Fibroblast of skin of left biceps (primary cell): ENCODE results near the gene TOX2.
A peak's percentile ranks its signal among the peaks of the same experiment; 100 is the strongest.

Experiments
- DNase-seq, 2 experiments: peaks; one replicate each; pipeline ENCODE4 v3.0.0-alpha.2; 2013; ENCODE audit warnings: low read depth in 2 of 2

The TOX2 gene, protein sequence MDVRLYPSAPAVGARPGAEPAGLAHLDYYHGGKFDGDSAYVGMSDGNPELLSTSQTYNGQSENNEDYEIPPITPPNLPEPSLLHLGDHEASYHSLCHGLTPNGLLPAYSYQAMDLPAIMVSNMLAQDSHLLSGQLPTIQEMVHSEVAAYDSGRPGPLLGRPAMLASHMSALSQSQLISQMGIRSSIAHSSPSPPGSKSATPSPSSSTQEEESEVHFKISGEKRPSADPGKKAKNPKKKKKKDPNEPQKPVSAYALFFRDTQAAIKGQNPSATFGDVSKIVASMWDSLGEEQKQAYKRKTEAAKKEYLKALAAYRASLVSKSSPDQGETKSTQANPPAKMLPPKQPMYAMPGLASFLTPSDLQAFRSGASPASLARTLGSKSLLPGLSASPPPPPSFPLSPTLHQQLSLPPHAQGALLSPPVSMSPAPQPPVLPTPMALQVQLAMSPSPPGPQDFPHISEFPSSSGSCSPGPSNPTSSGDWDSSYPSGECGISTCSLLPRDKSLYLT

GRCh38 chr20:43914311-43915210, at the start of gene TOX2:
TSS of gene TOX2 (plus strand) at chr20:43914852. CDS start at chr20:43914892, 40 bp downstream.
- DNase-seq: peak in 1 of 2 experiments; percentile 15

- no peak for DNase-seq
Observed at GRCh38 chr20:43868091-43868490, 46.6 kb upstream of the TOX2 start.

DNA sequence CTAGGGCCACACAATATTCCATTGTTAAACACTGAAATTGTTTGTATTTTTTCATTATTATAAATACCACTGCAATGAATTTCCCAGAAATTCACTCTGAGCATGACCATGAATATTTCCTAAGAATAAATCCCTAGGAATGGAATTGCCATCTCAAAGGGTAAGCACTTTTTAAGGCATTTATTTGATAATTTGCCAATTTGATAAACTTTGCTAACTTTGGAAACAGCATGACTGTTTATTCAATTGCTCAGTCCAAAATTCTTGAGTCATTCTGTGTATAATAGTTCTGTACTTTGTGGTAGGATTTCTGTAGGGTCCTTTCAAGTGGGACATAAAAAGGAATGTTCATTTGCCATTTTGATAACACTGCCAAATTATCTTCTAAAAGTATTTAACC, 44.2 kb upstream of the TOX2 start:
- DNase-seq: no peak

- DNase-seq: no peak
Observed at GRCh38 chr20:43878776-43879175, 35.9 kb upstream of the TOX2 start.

DNA sequence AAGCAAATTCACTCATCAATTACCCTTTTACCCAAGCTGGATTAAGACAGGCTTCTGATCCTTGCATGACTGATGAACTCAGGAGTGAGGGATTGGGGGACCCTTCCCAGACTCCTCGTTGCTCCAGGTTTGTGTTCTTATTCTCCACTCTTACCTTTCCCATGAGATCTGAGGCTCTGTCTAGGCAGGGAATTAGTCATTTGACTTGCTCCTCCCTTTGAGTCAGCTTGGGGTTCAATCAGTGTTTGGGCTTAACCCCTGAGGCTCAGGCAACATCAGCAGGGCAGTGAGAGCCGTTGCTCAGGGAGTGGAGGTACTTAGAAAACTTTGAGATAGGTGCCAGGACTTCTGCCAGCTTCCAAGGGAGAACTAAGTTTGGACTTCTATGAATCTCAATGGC, 20.7 kb upstream of the TOX2 start:
- DNase-seq: no peak

DNA sequence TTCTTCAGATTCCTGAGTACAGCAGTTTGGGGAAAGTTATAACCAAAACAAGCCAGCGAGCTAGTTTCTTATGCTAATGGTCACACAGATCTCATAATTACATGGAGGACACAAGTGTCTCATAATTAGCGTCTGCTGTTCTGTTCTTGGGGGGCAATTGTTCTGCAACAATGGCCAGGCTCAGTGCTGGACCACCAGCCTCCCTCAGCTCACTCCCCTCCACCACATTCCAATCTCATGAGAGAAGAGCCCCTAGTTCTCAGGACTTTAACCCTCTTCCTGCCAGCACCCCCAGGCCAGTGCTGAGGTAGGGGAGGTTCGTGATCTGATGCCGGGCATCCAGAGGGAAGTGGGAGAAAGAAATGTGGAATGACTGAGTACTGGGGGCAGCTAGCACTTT, 20.2 kb upstream of the TOX2 start:
- DNase-seq: no peak

DNA sequence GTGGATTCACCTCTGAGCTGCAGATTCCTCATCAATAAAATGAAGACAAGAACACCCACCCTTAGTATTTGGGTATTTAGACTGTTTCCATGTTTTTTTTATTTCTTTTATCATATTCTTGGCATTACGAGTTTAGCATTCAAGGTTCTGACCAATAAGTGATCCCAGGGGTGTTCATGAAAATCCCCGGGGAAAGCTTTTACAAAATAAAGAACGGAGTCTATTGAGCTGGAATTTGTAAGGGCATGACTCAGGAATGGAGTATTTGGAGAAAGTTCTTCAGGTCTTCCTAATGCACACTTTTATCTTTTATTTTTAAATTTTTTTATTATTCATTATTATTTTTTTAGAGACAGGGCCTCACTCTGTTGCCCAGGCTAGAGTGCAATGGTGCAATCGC, 19.4 kb upstream of the TOX2 start:
- peak; percentile 56 to 65 for DNase-seq

GRCh38 chr20:43899274-43900120, 15.2 kb upstream of the TOX2 start:
- no peak for DNase-seq

DNA sequence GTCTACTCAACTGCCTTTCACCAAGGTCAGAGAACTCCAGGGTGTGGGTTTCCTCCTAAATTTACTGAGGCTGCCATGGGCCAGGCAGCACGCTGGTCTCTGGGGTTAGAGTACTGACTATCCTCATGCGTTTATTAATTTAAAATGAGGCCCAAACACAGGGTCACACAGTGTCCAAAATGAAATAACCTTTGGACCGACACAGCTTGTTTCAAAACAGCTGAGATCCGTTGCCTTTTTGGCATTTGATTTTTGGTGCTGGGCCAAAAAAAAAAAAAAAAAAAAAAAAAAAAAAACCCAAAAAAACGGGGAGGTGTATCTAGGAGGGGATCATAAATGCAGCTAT, 14.6 kb upstream of the TOX2 start:
- no peak for DNase-seq

DNA sequence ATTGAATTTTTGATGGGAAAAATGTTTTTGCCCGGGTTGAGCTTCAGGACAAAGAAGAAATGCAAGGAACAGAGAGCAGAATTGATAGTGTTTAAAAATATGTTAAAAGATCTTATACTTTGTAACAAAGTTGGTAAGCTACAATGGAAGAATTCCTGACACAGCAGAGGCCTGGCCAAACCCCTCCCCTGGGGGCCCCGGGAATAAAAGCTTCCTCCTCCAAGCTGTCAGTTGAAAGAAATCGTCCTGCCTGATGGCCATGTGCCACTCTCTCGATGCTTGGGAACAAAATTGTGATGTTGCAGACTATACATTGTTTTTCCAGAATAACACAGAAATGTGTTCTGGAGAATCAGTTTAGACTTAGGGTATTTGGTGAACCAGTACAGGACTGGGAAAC, 14.2 kb upstream of the TOX2 start:
- no peak for DNase-seq

- DNase-seq: no peak
Observed at GRCh38 chr20:43901296-43901695, 13.4 kb upstream of the TOX2 start.

GRCh38 chr20:43903953-43904826, 10.5 kb upstream of the TOX2 start:
- no peak for DNase-seq

DNA sequence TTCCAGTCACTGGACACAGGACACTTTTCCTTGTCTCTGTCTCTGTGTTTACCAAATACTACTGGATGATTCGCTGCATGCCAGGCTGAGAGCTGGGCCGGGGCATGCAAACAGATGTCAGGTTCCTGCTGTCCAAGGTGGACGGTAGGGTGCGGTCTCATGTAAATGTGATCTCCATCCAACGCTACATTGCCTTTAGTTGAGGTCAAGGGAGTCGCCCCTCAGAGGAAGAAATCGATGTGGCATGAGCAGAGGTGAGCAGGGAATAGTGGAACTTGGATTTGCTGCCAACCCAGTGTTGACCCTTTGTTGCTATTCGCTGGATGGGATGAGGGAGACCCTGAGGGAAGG, 9.8 kb upstream of the TOX2 start:
- DNase-seq: no peak

DNA sequence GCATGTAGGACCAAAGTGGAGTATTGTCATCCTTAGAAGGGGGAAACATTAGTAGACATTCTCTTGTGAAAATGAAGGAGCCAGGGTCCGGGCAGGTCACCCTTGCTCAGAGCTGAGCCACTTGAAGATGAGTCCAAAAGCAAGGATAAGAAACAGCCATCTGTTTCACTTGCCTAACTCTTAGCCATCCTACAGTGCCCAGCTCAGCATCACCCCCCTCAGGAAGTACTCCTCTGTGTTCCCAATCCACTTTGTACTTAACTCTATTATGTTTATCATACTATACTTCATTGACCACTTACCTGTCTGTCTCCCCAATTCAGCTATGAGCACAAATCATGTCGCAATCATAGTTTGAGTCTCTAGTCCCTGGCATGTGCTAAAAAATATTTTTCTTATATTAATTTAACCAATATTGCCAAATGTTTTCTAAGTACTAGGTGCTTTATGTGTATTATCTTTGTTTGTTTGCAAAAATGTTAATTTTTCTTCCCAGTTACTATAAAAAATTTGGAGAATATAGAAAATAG, 8.1 kb upstream of the TOX2 start:
- no peak for DNase-seq

- DNase-seq: no peak
Observed at GRCh38 chr20:43909211-43909610, 5.4 kb upstream of the TOX2 start.

- no peak for DNase-seq
Observed at GRCh38 chr20:43909720-43910119, 4.9 kb upstream of the TOX2 start.

GRCh38 chr20:43910564-43910963, 4.1 kb upstream of the TOX2 start:
- no peak for DNase-seq

- no peak for DNase-seq
Observed at GRCh38 chr20:43911066-43911465, 3.6 kb upstream of the TOX2 start.

- no peak for DNase-seq
Observed at GRCh38 chr20:43913291-43914025, 1.2 kb upstream of the TOX2 start.
